Measurements from ENCODE around the gene LAMC1.

DNA sequence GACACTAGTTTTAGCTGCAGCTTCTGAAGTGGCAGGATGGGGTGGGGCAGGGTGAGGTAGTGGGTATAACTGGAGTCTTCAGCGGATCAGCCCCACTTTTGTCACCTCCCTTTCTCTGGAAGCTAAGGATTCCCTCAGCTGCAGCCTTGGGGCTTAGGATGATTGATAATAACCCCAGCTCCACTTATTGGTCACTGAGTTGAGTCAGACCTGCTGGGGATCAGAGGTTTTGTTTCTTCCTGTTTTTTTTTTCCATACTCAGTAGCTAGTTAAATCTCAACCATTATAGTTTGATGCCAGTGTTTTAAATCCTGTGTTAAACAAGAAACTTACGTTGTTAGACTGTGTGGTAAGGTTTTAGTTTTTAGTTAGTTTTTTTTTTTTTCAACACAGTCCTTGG is 57.2 kb downstream of the LAMC1 start:
- TF ChIP-seq CTCF (IDR thresholded peaks at IDR 0.05) = no peak
- no peak for TF ChIP-seq POLR2A (IDR thresholded peaks at IDR 0.05)
